Suprapubic skin (tissue), 4 donors: ENCODE measurements around the gene ERICH3. TPM values are rescaled to one million over a fixed set of nuclear protein-coding genes. Genes with fewer than 3 reads are reported as not detected.

ENCODE experiments used
- DNase-seq, 2 donors: peaks; one replicate each; pipeline ENCODE4 v3.0.0-alpha.2; 2019; ENCODE audit warnings: low spot score in 2 of 2
- H3K27ac ChIP-seq: fragments of 200-600 bp; sonication (generic); one replicate; pipeline ENCODE4 v1.5.1; 2019
- H3K27me3 ChIP-seq: fragments of 200-600 bp; sonication (generic); one replicate; pipeline ENCODE4 v1.5.1; 2019
- H3K36me3 ChIP-seq: fragments of 200-600 bp; sonication (generic); one replicate; pipeline ENCODE4 v1.5.1; 2019
- H3K4me1 ChIP-seq: fragments of 200-600 bp; sonication (generic); one replicate; pipeline ENCODE4 v1.5.1; 2019
- H3K4me3 ChIP-seq: fragments of 200-600 bp; sonication (generic); one replicate; pipeline ENCODE4 v1.5.1; 2019; ENCODE audit warnings: mild to moderate bottlenecking
- H3K9me3 ChIP-seq: fragments of 200-600 bp; sonication (generic); one replicate; pipeline ENCODE4 v1.5.1; 2019
- EP300 ChIP-seq: sonication (generic); formaldehyde crosslinking; IDR thresholded peaks from one replicate; pipeline ENCODE4 v1.6.1; 2017; ENCODE audit warnings: antibody characterized with exemption
- POLR2A ChIP-seq, 2 donors: fragments of 450-650 bp; IDR thresholded peaks; one replicate each; pipeline ENCODE4 v1.6.1; 2017; ENCODE audit warnings: antibody characterized with exemption in 2 of 2, mild to moderate bottlenecking in 2 of 2, moderate library complexity in 2 of 2
- POLR2AphosphoS5 ChIP-seq, 3 donors: sonication (generic); formaldehyde crosslinking; IDR thresholded peaks; one replicate each; pipeline ENCODE4 v1.6.1; 2017; ENCODE audit warnings: antibody characterized with exemption in 3 of 3
- WGBS: methylation state at CpG from one replicate; pipeline ENCODE4 v1.1.5; 2018; 5-methylcytosine and 5-hydroxymethylcytosine counted together
- total RNA-seq, 4 donors: library from RNA; depleted of rRNA; stranded (reverse); fragments of >200 nt; gene quantifications; one replicate each; pipeline ENCODE4 v1.1.0, GENCODE V29; 2016
- TF ChIP-seq, protein P1 (sequence below), 2 donors: fragments of 200-600 bp in 1 of 2; fragments of 450-650 bp in 1 of 2; sonication (generic) in 1 of 2; IDR thresholded peaks; one replicate each; pipeline ENCODE4 v1.5.1; 2016 to 2019; ENCODE audit warnings: antibody characterized with exemption in 2 of 2, mild to moderate bottlenecking in 1 of 2, moderate library complexity in 1 of 2

ERICH3 gene
- total RNA-seq, 4 donors from 2014 or later: not detected

DNA sequence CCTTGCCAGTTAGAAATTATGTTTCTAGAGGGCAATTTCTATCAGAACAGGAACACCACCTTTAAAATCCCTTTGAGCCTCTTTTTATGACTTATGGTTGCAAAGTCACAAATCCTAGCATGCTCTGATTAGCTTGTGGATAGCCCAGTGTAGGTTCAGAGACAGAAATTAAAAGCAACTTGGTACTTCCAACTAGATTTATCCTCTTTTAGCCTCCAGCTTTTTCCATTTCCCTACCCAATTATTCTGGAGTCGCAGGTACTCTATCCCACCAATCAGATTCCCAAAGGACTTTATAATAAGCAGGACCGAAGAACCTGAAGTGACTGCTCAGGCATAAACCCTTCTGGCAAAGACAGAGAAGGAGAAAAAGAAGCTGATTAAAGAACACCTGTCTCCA lies 127.8 kb downstream of the ERICH3 start:
- H3K9me3 ChIP-seq: no peaks in the 10 kb centered on the region
- TF ChIP-seq, protein P1, sequence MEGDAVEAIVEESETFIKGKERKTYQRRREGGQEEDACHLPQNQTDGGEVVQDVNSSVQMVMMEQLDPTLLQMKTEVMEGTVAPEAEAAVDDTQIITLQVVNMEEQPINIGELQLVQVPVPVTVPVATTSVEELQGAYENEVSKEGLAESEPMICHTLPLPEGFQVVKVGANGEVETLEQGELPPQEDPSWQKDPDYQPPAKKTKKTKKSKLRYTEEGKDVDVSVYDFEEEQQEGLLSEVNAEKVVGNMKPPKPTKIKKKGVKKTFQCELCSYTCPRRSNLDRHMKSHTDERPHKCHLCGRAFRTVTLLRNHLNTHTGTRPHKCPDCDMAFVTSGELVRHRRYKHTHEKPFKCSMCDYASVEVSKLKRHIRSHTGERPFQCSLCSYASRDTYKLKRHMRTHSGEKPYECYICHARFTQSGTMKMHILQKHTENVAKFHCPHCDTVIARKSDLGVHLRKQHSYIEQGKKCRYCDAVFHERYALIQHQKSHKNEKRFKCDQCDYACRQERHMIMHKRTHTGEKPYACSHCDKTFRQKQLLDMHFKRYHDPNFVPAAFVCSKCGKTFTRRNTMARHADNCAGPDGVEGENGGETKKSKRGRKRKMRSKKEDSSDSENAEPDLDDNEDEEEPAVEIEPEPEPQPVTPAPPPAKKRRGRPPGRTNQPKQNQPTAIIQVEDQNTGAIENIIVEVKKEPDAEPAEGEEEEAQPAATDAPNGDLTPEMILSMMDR (IDR thresholded peaks at IDR 0.05): no peak
- TF ChIP-seq EP300 (no peak), POLR2AphosphoS5 (IDR thresholded peaks at IDR 0.05) (no peak), POLR2A (IDR thresholded peaks at IDR 0.05) (no peak)
- H3K4me1 ChIP-seq: no peaks in the 10 kb centered on the region
- WGBS: 75% methylated on average over 2 of the region's 2 CpGs
- no peak for DNase-seq
- no peak overlapping the region for H3K4me3 ChIP-seq
- no peak overlapping the region for H3K27ac ChIP-seq
- no peaks in the 10 kb centered on the region for H3K36me3 ChIP-seq
- no peaks in the 10 kb centered on the region for H3K27me3 ChIP-seq

DNA sequence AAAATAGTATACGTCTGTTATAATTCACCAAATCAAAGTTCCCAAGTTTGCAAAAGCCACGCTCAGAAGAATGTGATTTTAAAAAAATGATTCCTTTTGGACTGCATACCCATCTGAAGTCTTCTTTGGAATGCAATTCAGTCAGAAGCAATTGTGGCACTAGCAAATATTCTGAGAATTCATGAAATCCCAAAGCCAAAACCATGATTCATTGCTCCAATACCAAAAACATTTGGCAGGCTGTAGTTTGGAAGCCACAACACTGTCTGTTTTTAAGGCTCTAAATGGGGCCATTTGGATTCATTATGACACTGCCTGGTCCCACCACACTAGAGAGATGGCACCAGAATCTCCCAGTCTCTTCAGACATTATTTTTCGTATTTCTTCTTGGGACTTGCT lies 139.4 kb downstream of the ERICH3 start:
- H3K36me3 ChIP-seq: no peaks in the 10 kb centered on the region
- TF ChIP-seq POLR2A (IDR thresholded peaks at IDR 0.05) (no peak), EP300 (no peak), POLR2AphosphoS5 (IDR thresholded peaks at IDR 0.05) (no peak)
- TF ChIP-seq, protein P1 (IDR thresholded peaks at IDR 0.05): no peak
- no peak overlapping the region for H3K27ac ChIP-seq
- DNase-seq: no peak
- H3K27me3 ChIP-seq: no peaks in the 10 kb centered on the region
- no peak overlapping the region for H3K4me3 ChIP-seq
- H3K9me3 ChIP-seq: no peaks in the 10 kb centered on the region
- 48% methylated on average over 3 of the region's 3 CpGs for WGBS
- H3K4me1 ChIP-seq: no peaks in the 10 kb centered on the region

DNA sequence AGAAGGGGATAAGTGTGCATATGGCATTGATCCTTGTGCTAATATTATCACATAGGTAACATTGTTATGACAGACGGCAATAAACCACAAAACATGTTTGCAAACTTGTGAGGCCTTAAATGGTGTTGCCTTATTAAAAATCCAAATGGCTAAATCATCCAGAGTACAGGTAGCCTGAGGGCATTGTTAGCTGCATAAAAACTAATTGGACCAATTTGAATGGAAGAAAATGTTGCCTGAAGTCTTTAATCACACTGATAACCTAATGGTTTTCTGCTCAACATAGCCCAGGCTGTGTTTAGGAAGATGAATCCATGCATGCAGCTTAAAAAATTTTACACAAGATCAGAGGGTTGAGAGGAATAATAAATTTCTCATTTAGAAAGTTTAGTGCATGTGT lies 141.8 kb downstream of the ERICH3 start:
- H3K36me3 ChIP-seq: no peaks in the 10 kb centered on the region
- TF ChIP-seq, protein P1 (IDR thresholded peaks at IDR 0.05): no peak
- TF ChIP-seq POLR2A (IDR thresholded peaks at IDR 0.05) (no peak), EP300 (no peak), POLR2AphosphoS5 (IDR thresholded peaks at IDR 0.05) (no peak)
- H3K4me3 ChIP-seq: no peak overlapping the region
- DNase-seq: no peak
- no peaks in the 10 kb centered on the region for H3K9me3 ChIP-seq
- H3K27ac ChIP-seq: no peak overlapping the region
- WGBS: 58% methylated on average over 1 of the region's 1 CpG
- H3K27me3 ChIP-seq: no peaks in the 10 kb centered on the region
- H3K4me1 ChIP-seq: no peaks in the 10 kb centered on the region

DNA sequence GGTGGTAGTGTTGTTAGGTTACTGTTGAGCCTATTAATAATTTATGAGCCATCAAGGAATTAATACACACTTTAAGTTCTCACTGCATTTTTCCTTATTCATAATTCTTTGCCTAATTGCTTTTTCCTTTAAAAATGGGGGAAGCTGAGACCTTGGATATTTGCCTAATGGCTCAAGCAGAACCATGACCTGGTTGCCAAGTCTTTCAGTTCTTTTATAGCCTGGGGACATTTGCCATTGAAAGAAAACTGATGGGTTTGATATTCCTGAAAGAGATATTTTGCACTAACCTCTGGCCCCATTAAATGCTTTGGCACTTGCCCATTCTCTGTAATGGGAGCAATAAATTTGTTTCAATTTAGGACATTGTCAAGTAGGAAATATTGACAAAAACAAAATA lies 142.7 kb downstream of the ERICH3 start:
- no peak for DNase-seq
- Histone ChIP-seq H3K36me3 (no peaks in the 10 kb centered on the region), H3K27me3 (no peaks in the 10 kb centered on the region), H3K4me3 (no peak overlapping the region), H3K9me3 (no peaks in the 10 kb centered on the region), H3K4me1 (no peaks in the 10 kb centered on the region), H3K27ac (no peak overlapping the region)
- TF ChIP-seq, protein P1 (IDR thresholded peaks at IDR 0.05): no peak

DNA sequence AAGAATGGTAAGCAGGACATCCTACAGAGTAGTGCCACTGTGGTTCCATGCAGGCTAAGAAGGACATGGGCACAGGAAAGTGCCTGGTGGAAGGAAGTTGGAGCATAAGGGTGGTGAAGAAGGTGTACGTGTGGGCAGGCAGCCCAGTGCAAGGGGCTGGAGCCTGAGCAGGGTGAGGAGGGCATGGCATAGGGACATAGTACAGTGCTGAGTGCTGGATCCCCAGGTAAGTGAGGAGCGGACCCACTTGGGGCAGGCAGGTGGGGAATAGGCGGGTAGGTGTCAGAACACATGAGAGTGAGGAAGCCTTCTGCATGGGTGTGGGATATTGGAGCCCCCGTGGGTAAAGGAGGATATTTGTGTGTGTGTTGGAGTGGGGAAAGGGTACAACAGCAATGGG lies 145.5 kb downstream of the ERICH3 start:
- H3K36me3 ChIP-seq: no peaks in the 10 kb centered on the region
- 82% methylated on average over 4 of the region's 4 CpGs for WGBS
- TF ChIP-seq EP300 (no peak), POLR2A (IDR thresholded peaks at IDR 0.05) (no peak), POLR2AphosphoS5 (IDR thresholded peaks at IDR 0.05) (no peak)
- TF ChIP-seq, protein P1 (IDR thresholded peaks at IDR 0.05): no peak
- no peaks in the 10 kb centered on the region for H3K9me3 ChIP-seq
- no peak overlapping the region for H3K27ac ChIP-seq
- H3K27me3 ChIP-seq: no peaks in the 10 kb centered on the region
- DNase-seq: no peak
- H3K4me1 ChIP-seq: no peaks in the 10 kb centered on the region
- H3K4me3 ChIP-seq: no peak overlapping the region
